ENCODE results near the gene MEF2A. TPM values are rescaled to one million over a fixed set of nuclear protein-coding genes. Genes with fewer than 3 reads are reported as not detected.
"Not testable (repeated sequence)": the region's sequence is repeated elsewhere in the genome, so short reads cannot be mapped to it uniquely, and the experiment has no call there.

The MEF2A gene
- total and polyA plus RNA-seq, 12 donors: 20.6 to 91.7 (median 50.1) TPM

DNA sequence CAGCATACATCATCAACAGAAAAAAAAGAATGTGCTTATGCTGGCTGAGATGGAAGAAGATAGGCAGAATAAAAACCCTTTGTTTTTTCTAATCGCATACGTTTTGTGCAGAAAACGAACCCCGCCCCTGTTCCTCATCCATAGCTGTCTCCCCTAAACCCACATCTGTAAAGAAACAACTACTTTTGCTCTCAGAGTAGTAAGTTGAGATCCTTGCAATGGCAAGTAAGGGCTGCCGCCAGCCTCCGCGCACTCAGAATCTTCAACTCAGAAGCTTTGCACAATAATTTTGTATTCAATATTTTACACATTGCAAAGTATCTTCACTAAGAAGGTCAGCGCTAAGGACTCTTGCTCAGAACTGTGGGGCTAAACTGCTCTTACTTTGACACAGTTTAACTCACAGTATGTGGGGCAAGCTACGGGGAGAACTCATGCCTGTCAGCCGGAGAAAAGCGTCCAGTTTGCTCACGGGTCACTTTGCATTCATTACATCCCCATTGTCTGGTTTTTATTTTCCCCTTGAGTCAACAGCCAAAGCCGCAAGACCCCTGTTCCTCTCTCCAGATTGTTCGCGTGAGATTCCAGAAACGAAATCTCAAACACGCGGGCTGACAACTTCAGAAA is 166.5 kb downstream of the MEF2A start:
- intact Hi-C loops (cut with DNase I): no loop called here
- TF ChIP-seq POLR2A (IDR thresholded peaks at IDR 0.05): no peak
- TF ChIP-seq, protein P1, sequence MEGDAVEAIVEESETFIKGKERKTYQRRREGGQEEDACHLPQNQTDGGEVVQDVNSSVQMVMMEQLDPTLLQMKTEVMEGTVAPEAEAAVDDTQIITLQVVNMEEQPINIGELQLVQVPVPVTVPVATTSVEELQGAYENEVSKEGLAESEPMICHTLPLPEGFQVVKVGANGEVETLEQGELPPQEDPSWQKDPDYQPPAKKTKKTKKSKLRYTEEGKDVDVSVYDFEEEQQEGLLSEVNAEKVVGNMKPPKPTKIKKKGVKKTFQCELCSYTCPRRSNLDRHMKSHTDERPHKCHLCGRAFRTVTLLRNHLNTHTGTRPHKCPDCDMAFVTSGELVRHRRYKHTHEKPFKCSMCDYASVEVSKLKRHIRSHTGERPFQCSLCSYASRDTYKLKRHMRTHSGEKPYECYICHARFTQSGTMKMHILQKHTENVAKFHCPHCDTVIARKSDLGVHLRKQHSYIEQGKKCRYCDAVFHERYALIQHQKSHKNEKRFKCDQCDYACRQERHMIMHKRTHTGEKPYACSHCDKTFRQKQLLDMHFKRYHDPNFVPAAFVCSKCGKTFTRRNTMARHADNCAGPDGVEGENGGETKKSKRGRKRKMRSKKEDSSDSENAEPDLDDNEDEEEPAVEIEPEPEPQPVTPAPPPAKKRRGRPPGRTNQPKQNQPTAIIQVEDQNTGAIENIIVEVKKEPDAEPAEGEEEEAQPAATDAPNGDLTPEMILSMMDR (IDR thresholded peaks at IDR 0.05): no peak
- Histone ChIP-seq H3K27ac (peak overlapping the region in 3 of 5 donors; percentile 75 to 86 (median 77)), H3K9me3 (replicated peaks in 1 of 3) (no peaks in the 10 kb centered on the region), H3K4me3 (peak overlapping the region; percentile 50 to 90 (median 68)), H3K4me1 (replicated peaks in 1 of 2) (peaks cover 0 to 10% of the 10 kb centered on the region in 2 donors), H3K27me3 (no peaks in the 10 kb centered on the region), H3K36me3 (replicated peaks in 1 of 2) (peaks cover 0 to 13% of the 10 kb centered on the region in 2 donors)
- peak in 2 of 7 donors; percentile 16 to 24 for DNase-seq
- 29 to 40% (median 37%) methylated on average over 18 of the region's 18 CpGs for WGBS, 4 donors

DNA sequence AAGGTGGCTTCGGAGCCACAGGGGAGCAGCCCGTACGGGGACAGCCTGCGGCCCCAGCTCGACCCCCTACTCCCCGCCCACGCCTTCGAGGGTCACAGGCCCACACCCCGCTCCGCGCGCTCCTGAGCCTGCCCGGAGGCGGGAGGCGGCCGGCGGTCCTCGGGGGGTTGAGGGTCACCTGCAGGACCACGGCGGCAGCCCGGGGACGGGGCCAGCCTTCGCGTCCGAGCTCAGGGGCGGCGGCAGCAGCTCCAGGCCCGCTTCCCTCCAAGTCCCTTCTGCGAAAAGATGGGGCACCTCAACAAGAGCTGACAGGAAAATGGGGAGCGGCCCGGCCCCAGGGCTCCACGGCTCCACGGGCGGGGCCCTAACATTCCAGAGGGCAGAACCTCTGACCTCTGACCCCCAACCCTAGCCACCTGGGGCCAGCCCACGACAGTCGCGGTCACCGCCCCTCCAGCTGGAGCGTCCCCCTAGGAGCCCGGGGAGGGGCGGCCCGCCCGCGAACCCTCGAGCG is 167.0 kb downstream of the MEF2A start:
- TF ChIP-seq, protein P1 (IDR thresholded peaks at IDR 0.05): no peak
- TF ChIP-seq POLR2A (IDR thresholded peaks at IDR 0.05): no peak
- Histone ChIP-seq H3K4me1 (replicated peaks in 1 of 2) (peaks cover 0 to 10% of the 10 kb centered on the region in 2 donors), H3K27ac (peak overlapping the region in 4 of 5 donors; percentile 58 to 86 (median 76)), H3K27me3 (no peaks in the 10 kb centered on the region), H3K9me3 (replicated peaks in 1 of 3) (no peaks in the 10 kb centered on the region), H3K36me3 (replicated peaks in 1 of 2) (peaks cover 0 to 13% of the 10 kb centered on the region in 2 donors), H3K4me3 (peak overlapping the region; percentile 50 to 90 (median 68))
- intact Hi-C loops (cut with DNase I): no loop called here
- WGBS, 4 donors: 1 to 14% (median 2%) methylated on average over 1 to 46 of the region's 46 CpGs
- peak in 3 of 7 donors; percentile 15 to 62 (median 48) for DNase-seq

DNA sequence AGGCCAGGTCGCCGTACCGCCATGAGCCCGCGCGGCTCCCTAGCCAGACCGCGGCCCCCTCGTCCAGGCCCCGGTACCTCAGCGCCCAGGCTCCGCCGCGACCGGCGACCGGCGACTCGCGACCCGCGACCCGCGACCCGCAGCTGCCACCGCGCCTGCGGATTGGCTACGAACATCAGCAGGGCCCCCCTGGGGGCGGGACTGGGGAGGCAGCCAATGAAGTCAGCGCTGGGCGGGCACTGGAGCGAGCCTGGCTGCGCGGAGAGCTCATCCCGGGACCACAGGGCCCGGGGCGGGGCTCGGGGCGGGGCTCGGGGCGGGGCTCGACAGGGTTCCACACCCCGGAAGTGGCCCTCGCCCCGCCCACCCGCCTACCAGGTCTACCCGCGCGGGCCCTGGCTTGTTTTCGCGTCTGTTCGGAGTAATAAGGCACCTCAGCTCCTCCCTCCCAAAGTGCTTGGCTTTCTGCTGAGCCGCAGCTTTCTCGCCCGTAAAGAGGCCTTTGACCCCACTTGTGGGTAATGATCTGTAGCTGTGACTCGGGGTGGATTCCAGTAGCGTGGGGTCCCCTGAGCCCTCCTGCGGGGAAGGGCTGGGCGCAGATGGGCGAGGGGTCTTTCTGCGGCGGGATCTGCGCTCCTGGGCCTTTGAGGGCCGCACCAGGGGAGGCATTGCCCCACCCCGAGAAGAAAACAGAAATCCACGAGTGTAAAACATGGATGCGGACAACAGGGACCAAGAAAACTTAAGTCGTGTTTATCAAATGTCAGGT is 167.7 kb downstream of the MEF2A start, which contains the start of gene LYSMD4:
LYSMD4 (minus strand) TSS at position 170 of the 772 bp plus-strand sequence. CDS start 1,438 bp downstream, outside the sequence.
- Histone ChIP-seq H3K36me3 (replicated peaks in 1 of 2) (peaks cover 0 to 9% of the 10 kb centered on the region in 2 donors), H3K4me1 (replicated peaks in 1 of 2) (peaks cover 0 to 10% of the 10 kb centered on the region in 2 donors), H3K27me3 (no peaks in the 10 kb centered on the region), H3K27ac (peak within 1 kb of the TSS in 4 of 5 donors; percentile 58 to 86 (median 76)), H3K4me3 (peak within 1 kb of the TSS; percentile 50 to 90 (median 68)), H3K9me3 (replicated peaks in 1 of 3) (no peaks in the 10 kb centered on the region)
- TF ChIP-seq, protein P1 (IDR thresholded peaks at IDR 0.05): no peak
- peak; percentile 45 to 60 for TF ChIP-seq POLR2A (IDR thresholded peaks at IDR 0.05)
- 9 to 23% (median 15%) methylated on average over 26 to 69 of the region's 69 CpGs for WGBS, 4 donors
- DNase-seq: peak; percentile 98 to 99 (median 98)
- intact Hi-C loops (cut with DNase I): no loop called here

DNA sequence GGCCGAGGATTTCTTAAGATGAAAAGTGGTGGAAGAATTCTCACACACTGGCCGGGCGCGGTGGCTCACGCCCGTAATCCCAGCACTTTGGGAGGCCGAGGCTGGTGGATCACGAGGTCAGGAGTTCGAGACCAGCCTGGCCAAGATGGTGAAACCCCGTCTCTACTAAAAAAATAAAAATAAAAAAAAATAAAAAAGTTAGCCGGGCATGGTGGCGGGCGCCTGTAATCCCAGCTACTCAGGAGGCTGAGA is 168.2 kb downstream of the MEF2A start:
- WGBS, 4 donors: 93 to 96% (median 95%) methylated on average over 13 of the region's 13 CpGs
- H3K36me3 ChIP-seq (replicated peaks in 1 of 2); intact Hi-C loops (cut with DNase I); H3K9me3 ChIP-seq (replicated peaks in 1 of 3); H3K4me1 ChIP-seq (replicated peaks in 1 of 2); H3K27me3 ChIP-seq; DNase-seq: not testable (repeated sequence)
- peak overlapping the region in 2 of 5 donors; percentile 77 to 86 for H3K27ac ChIP-seq
- peak overlapping the region in 1 of 4 donors; percentile 90 for H3K4me3 ChIP-seq
